Activated CD4-positive, alpha-beta T cell treated with anti-CD3 and anti-CD28 coated beads, Interleukin-2, amount 50 U/mL, for 16 hours (primary cell): ENCODE measurements around the gene SEC61A1.
A peak's percentile ranks its signal among the peaks of the same experiment; 100 is the strongest.

Experiments
- DNase-seq: peaks from one replicate; pipeline ENCODE4 v3.0.0-alpha.2; 2020

SEC61A1 gene

DNA sequence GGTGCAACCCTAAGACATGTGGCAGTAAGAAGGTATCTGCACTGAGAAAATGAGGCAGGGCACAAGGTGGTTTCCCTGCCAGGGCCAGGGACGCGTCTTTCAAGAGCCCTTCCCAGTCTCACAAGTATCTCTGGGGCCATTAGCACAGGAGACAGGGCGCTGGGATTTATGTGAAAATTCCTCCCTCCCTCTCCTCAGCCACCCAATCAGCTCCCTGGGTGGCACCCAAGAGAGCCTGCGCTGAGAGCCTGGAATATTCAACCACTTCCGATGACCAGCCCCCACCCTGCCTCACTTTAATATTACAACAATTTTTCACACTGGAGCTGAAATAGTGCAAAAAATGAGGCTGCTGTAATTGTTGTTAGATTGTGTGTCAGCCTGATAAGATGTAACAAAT lies 26.1 kb downstream of the SEC61A1 start:
- no peak for DNase-seq

DNA sequence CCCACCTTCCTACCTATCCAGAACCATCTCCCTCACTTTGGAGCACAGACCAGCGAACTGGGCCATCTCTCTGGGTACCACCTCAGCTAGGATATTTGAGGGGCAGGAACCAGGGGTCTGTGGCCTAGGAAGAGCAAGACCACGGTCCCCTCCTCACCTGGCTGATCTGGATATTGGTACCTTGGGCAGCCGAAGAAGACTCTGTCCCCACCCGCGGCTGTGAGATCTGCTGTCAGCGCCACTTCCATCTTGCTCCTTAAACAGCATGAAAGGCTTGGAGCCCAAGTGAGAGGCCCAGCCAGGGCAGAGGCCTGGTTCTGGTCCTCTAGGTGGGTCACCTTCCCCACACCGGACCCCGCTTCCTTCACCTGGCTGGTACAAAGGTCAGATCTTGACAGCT lies 26.6 kb downstream of the SEC61A1 start:
- DNase-seq = no peak

DNA sequence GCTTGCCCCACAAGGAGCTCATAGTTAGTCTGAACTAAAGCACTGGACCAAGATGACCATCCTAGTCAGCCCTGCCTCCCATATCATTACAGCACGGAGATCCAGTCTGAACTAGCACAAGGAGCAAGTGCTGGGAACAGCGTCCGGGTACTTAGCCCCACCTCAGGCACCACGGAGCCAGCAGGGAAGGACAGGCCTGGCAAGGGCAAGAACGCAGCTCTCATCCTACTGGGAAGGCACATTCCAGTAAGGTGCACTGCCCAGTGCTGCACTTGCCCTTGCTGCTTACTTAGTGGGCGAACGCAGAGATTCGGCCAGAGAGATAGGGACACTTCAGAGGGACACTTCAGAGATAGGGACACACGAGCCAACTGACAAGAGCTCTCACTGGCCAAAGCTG lies 27.6 kb downstream of the SEC61A1 start:
- DNase-seq = no peak

- no peak for DNase-seq
Observed at GRCh38 chr3:128080323-128081080, 28.3 kb downstream of the SEC61A1 start.

DNA sequence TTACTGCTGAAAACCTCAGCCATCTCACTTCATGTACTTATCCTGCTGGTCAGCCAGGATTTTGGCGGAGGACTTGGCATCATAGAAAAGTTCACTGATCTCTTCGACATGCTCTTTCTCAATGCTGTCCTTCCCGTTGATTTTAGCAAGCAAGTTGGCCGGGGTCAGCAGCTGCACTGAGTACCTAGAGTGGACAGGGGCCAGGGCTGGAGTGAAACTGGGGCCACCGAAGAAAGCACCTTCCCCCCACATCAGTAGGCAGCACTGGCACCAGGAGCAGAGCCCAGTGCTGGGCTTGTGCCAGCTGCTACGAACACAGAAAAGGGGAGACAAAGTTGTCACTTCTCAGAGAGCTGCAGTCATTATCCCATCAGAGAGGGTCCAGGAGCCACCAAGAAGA lies 29.0 kb downstream of the SEC61A1 start:
- DNase-seq = no peak

GRCh38 chr3:128081846-128082245 lies 29.6 kb downstream of the SEC61A1 start:
- no peak for DNase-seq

DNA sequence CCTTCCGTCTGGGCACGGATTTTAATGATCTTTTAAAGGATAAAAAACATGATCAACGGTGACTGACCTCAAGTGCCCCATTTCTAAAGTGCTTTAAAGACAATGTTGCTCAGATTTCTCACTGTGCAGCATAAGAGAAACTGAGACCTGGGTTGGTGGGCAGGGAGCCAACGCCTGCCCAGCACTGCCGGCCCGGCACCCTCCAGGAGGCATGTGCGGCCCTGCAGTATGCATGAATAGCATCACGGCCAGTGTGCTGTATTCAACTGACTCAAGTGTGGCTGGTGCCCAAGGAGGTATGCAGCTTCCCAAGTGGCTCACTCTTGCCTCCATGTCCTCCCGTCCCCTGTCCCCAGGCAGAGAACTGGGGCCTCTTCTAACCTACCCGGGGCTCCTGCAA lies 30.3 kb downstream of the SEC61A1 start:
- no peak for DNase-seq

DNA sequence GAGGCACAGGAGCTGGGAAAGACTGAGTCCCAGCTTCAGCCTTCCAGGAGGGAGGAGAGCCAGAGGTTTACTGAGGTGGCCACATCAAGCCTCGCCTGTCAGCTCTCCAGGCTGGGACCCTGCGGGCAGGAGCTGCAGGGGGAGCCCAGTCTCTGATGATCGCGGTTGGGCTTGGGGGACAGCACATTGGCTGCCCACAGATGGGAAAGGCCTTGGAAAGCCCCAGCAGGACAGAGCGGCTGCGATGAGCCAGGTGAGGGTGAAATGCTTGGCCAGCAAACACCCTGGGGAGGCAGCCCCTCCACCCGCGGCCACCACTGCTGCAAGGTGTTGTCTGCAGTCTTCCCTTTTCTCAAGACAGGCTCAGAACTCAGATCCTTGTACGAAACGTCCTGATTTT lies 31.2 kb downstream of the SEC61A1 start:
- no peak for DNase-seq

DNA sequence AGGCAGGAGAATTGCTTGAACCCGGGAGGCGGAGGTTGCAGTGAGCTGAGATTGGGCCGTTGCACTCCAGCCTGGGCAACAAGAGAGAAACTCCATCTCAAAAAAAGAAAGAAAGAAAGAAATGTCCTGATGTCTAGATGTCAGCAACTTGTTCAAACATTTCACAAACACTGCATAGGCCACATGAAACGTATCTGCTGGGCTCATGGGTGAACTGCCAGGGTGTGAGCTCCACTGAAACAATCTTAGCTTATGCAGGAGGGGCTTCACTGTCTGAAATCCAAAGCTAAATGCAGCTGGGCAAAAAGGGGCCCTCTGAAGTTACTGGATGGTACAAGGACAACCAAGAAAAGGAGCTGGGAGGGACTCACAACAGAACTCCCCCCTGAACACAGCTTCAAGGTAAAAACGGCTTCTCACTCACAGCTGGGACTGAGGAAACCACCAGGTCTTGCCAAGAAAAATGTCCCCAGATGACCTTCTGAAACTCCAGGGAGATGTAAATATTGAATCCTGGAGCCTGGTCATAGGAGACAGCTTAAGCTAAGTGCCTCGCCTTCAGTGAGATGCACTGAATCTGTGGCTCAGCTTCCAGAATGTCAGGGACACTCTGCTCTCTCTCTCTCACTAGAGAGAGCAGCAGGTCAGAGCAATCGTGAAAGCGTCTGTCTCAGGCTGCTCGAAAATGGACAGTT lies 31.9 kb downstream of the SEC61A1 start:
- DNase-seq = no peak

DNA sequence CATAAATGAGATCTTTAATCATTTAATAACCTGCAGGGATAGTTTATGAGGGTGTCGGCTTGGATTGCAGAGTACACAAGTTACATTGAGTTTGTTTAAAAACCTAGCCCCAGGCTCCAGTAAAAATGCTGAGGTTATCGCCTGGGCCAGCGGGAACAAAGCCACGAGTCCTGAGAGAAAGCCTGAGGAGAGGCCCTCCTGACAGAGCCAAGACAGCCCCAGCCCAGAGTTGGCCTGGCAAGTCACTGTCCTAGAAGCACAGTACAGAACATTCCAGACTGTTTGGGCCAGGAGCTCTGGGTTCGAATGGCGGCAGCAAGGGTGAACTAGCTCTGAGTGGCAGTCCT lies 32.4 kb downstream of the SEC61A1 start:
- no peak for DNase-seq

GRCh38 chr3:128089135-128089534 lies 36.9 kb downstream of the SEC61A1 start:
- no peak for DNase-seq

- DNase-seq = no peak
Observed at GRCh38 chr3:128091586-128091985, 39.3 kb downstream of the SEC61A1 start.

DNA sequence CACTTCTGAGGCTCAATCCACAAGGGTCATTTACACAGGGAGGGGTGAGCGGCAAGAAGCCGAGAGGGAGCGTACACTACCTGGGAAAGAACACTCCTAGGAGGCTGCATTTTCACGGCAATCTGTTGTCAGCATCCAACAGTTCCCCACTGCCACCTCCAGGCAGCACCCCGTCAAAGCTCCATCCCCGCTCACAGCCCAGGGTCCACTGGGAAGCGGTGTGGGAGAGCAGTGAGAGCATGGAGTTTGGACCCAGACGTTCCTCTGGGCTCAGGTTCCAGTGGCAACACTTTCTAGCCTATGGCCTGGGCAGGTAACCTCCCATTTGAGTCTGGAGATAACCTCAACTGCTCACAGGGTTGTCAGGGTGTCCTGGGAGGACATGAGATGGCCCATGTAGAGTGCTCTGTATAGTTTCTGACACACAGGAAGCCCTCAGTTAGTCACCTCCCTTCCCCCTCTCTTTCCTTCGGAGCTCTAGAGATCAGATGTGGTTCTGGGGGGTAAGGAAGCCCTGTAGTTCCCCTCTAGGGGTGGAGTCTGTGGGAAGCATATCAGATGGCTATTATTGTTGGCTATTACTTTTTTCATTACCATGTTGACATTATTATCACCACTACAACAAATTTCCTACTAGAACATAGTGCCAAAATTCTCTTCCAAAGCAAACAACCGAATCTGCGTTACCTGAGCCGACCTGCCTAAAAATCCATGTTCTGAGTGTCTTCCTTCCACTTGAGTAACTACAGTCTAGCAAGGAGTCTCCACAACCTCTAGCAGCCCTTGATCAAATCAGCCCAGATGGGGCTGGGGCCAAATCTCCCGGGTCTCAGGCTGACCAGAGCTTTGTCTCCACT lies 42.3 kb downstream of the SEC61A1 start:
- DNase-seq = no peak

DNA sequence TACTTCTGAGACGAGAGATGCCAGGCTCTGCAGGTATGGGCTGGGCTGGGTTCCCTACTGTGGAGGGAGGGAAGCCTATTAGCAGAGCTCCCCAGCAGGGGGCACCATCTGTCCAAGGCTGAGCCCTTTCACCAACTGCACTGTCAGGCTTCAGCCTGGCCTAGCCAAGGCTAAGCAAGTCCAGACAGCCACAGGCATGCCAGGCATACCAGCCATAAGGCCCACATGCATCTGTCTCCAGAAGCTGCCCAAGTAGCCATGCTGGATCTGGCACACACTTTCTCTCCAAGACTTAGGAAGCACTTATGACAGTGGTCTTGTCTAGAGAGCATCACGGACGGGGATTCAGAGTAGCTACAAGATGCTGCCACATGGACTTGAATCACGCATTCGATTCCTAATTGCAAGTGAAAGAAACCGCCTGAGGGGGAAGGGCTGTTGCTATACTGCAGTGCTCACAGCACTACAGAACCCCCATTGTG lies 43.0 kb downstream of the SEC61A1 start:
- DNase-seq = peak; percentile 74

DNA sequence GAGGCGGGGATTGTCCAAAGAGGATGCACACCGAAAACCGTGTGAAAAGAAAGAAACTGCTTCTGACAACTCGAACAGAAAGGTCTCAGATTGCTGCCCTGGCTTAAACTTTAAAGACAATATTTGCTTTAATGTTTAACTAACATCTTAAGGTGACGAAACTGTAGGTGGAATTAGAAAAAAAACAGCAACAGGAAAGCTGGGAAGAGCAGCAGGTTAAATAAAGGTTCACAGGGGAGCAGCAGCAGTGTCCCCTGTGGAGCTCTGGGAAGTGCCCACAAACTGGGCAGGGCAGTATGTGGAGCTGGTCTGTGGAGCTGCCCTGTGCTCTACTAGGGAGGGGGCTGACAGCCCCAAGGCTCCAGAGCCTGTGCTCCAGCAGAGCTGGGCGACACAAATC lies 46.0 kb downstream of the SEC61A1 start:
- DNase-seq = no peak

GRCh38 chr3:128100161-128100560 lies 47.9 kb downstream of the SEC61A1 start:
- no peak for DNase-seq

DNA sequence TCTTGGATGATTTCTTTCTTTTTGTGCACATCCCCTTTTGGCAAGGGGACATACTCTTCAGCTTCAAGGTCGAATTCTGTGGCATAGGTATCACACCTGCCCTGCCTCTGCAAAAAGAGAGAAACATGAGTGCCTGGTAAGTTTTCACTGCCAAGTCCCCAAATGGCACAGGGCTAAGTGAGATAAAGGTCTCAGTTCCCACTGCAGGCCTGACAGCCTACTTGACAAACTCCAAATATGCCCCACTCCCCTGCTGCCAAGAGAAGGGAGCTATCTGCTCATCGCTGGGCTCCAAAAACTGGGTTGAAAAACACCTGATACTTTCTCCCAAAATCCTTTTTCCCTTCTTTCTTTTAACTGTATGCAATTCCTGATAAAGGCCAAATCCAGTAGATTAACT lies 48.4 kb downstream of the SEC61A1 start:
- no peak for DNase-seq

- DNase-seq = no peak
Observed at GRCh38 chr3:128103136-128103676, 51.0 kb downstream of the SEC61A1 start.

GRCh38 chr3:128107834-128108233 lies 55.6 kb downstream of the SEC61A1 start:
- no peak for DNase-seq

DNA sequence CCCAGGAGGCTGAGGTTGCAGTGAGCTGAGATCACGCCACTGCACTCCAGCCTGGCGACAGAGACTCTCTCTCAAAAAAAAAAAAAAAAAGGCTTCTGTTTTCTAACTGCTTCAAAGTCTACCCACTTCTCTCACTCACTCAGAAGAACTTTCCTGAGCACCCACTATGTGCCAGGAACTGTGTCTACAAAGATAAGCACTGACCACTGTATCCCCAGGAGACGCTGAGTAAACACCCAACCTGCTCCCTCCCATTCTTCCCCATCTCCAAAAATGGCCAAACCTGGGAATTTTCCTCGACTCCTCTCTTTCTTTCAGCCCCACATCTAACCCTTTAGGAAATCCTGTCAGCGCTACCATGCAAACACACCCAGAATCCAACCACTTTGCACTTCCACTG lies 58.9 kb downstream of the SEC61A1 start:
- DNase-seq = no peak

GRCh38 chr3:128112357-128112968 lies 60.2 kb downstream of the SEC61A1 start:
- DNase-seq = peak; percentile 83

- no peak for DNase-seq
Observed at GRCh38 chr3:128113817-128114794, 61.9 kb downstream of the SEC61A1 start.
